Measurements from ENCODE around the gene TOGARAM1. TPM values are rescaled to one million over a fixed set of nuclear protein-coding genes. Genes with fewer than 3 reads are reported as not detected.

The TOGARAM1 gene
- total RNA-seq, 4 donors from 2014 or later = 16.3 to 33.3 (median 21.0) TPM

DNA sequence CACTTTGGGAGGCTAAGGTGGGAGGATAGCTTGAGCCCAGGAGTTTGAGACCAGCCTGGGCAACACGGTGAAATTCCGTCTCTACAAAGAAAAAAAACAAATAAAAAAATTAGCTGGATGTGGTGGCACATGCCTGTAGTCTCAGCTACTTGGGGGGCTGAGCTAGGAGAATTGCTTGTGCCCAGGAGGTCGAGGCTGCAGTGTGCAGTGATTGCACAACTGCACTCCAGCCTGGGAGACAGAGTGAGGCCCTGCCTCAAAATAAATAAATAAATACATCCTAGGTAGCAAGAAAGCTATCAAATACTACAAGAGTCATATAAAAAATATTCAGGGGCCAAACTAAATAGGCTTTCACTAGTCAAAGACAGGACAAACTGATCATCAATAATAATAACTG is 6.5 kb upstream of the TOGARAM1 start:
- TF ChIP-seq CTCF (IDR thresholded peaks at IDR 0.05; ENCODE audit: low read depth) = no peak

GRCh38 chr14:44956866-44957265 is 5.1 kb upstream of the TOGARAM1 start:
- no peak for TF ChIP-seq CTCF (IDR thresholded peaks at IDR 0.05; ENCODE audit: low read depth)

DNA sequence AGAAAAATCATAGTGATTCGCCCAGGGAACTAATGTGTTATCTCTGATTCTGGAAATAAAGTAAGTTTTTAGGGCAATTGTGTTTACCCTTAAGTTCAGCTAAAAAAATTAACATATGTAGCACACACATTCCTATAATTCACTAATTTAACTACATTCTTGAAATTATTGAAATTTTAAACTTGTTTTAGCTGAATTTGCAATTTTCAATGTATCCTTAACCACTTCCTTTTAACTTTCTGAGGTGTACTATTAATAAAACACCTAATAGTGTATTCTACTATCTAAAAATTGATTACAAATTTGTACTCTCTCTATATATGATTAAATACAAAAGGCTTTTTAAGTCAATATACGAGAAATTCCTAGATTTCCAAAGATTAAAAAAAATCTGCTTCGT is 2.5 kb upstream of the TOGARAM1 start:
- TF ChIP-seq CTCF (IDR thresholded peaks at IDR 0.05; ENCODE audit: low read depth) = no peak

- no peak for TF ChIP-seq CTCF (IDR thresholded peaks at IDR 0.05; ENCODE audit: low read depth)
These were observed 1.8 kb upstream of the TOGARAM1 start for GRCh38 chr14:44960146-44960545.

DNA sequence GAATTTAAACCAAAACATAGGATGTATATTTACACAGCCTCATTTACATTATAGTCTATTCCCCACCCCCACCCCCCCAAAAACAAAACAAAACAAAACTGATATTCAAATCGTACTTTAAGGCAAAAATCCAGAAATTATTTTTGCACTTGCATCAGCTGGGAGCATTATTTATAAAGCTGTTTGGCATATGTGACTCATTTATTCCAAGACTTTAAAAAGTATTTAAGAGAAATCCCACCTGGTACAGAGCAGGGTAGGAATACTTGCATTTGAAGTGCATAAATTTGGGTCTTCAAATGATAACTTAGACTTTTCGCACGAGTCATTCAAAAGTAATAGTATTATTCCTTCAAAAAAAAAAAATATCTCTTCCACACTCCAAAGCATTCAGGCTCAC is 1.3 kb upstream of the TOGARAM1 start:
- TF ChIP-seq CTCF (IDR thresholded peaks at IDR 0.05; ENCODE audit: low read depth) = no peak

DNA sequence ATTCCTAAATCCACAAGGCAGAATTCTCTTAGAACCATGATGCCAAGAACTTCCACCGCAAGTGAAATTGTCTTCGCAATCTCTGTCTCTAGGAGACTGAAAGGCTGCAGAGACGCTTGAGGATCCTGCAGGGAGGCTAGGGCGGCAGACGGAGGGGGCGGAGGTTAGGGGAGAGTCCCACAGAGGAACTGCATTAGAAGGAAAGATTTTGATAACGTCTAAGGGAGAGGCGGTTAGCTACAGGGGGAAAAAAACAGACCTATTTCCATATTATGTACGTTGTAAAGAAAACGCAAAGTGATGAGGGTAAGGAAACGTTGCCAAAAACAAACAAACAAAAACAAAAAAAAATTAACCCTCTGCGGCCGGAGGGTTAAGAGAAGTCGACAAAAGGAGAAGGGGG is 838 bp upstream of the TOGARAM1 start:
- no peak for TF ChIP-seq CTCF (IDR thresholded peaks at IDR 0.05; ENCODE audit: low read depth)

GRCh38 chr14:44962334-44963043 is 499 bp downstream of the TOGARAM1 start:
- TF ChIP-seq CTCF (IDR thresholded peaks at IDR 0.05; ENCODE audit: low read depth) = no peak
